ENCODE measurements around the gene CDH20.

CDH20 gene

GRCh38 chr18:61528961-61529360 lies 195.7 kb downstream of the CDH20 start:
- in situ Hi-C loops (cut with HindIII; ENCODE audit: low sequenced_read_pairs): no loop called here
- no peak for TF ChIP-seq CTCF (IDR thresholded peaks at IDR 0.05; ENCODE audit: low read depth, low read length)
- no peak for DNase-seq (ENCODE audit: low read depth, low spot score)
- no peak overlapping the region for H3K4me3 ChIP-seq (ENCODE audit: low read depth, low read length)

- in situ Hi-C loops (cut with HindIII; ENCODE audit: low sequenced_read_pairs): no loop called here
- no peak for DNase-seq (ENCODE audit: low read depth, low spot score)
- H3K4me3 ChIP-seq (ENCODE audit: low read depth, low read length): no peak overlapping the region
- TF ChIP-seq CTCF (IDR thresholded peaks at IDR 0.05; ENCODE audit: low read depth, low read length): no peak
These were observed 197.5 kb downstream of the CDH20 start for GRCh38 chr18:61530681-61531080.

- H3K4me3 ChIP-seq (ENCODE audit: low read depth, low read length): no peak overlapping the region
- no peak for TF ChIP-seq CTCF (IDR thresholded peaks at IDR 0.05; ENCODE audit: low read depth, low read length)
- in situ Hi-C loops (cut with HindIII; ENCODE audit: low sequenced_read_pairs): no loop called here
- no peak for DNase-seq (ENCODE audit: low read depth, low spot score)
These were observed 198.0 kb downstream of the CDH20 start for GRCh38 chr18:61531182-61531581.

GRCh38 chr18:61531891-61532290 lies 198.7 kb downstream of the CDH20 start:
- TF ChIP-seq CTCF (IDR thresholded peaks at IDR 0.05; ENCODE audit: low read depth, low read length): no peak
- H3K4me3 ChIP-seq (ENCODE audit: low read depth, low read length): no peak overlapping the region
- no peak for DNase-seq (ENCODE audit: low read depth, low spot score)
- in situ Hi-C loops (cut with HindIII; ENCODE audit: low sequenced_read_pairs): no loop called here

GRCh38 chr18:61535401-61535800 lies 202.2 kb downstream of the CDH20 start:
- no peak for DNase-seq (ENCODE audit: low read depth, low spot score)
- H3K4me3 ChIP-seq (ENCODE audit: low read depth, low read length): no peak overlapping the region
- in situ Hi-C loops (cut with HindIII; ENCODE audit: low sequenced_read_pairs): no loop called here
- TF ChIP-seq CTCF (IDR thresholded peaks at IDR 0.05; ENCODE audit: low read depth, low read length): no peak

GRCh38 chr18:61541673-61542072 lies 208.4 kb downstream of the CDH20 start:
- in situ Hi-C loops (cut with HindIII; ENCODE audit: low sequenced_read_pairs): no loop called here
- no peak for DNase-seq (ENCODE audit: low read depth, low spot score)
- TF ChIP-seq CTCF (IDR thresholded peaks at IDR 0.05; ENCODE audit: low read depth, low read length): no peak
- no peak overlapping the region for H3K4me3 ChIP-seq (ENCODE audit: low read depth, low read length)

- no peak for TF ChIP-seq CTCF (IDR thresholded peaks at IDR 0.05; ENCODE audit: low read depth, low read length)
These were observed 209.4 kb downstream of the CDH20 start for GRCh38 chr18:61542596-61542995.

More at GRCh38 chr18:61542596-61542995, 209.4 kb downstream of the CDH20 start:
- no peak for DNase-seq (ENCODE audit: low read depth, low spot score)
- in situ Hi-C loops (cut with HindIII; ENCODE audit: low sequenced_read_pairs): no loop called here
- H3K4me3 ChIP-seq (ENCODE audit: low read depth, low read length): no peak overlapping the region
